ENCODE results near the gene ARHGAP30. TPM values are rescaled to one million over a fixed set of nuclear protein-coding genes. Genes with fewer than 3 reads are reported as not detected.

ARHGAP30 gene
- total and polyA plus RNA-seq, 4 donors, result 10.5 to 66.3 (median 33.8) TPM

- no peak for ATAC-seq (ENCODE audit: insufficient read depth, low FRiP score)
- WGBS, 2 donors, result 73 to 76% methylated on average over 5 of the region's 5 CpGs
Measured at GRCh38 chr1:161081519-161081918, 11.8 kb upstream of the ARHGAP30 start.

GRCh38 chr1:161080441-161081405, 11.0 kb upstream of the ARHGAP30 start:
- Histone ChIP-seq H3K27me3 (ENCODE audit: control insufficient read depth in 3 of 3, insufficient read depth in 3 of 3, low read length in 2 of 3) (peaks cover 0 to 6% (median 0%) of the 10 kb centered on the region in 3 donors), H3K27ac (ENCODE audit: low read depth in 1 of 2, low read length in 1 of 2) (peak overlapping the region in 1 of 2 donors; percentile 48), H3K36me3 (ENCODE audit: control insufficient read depth in 4 of 4, insufficient read depth in 4 of 4, low read length in 4 of 4) (peaks cover 0 to 2% (median 0%) of the 10 kb centered on the region in 4 donors), H3K4me3 (no peak overlapping the region), H3K9ac (ENCODE audit: insufficient read depth in 1 of 2, low read length in 2 of 2) (no peak overlapping the region), H3K9me3 (ENCODE audit: control insufficient read depth in 4 of 4, insufficient read depth in 3 of 4, low read length in 3 of 4) (peaks cover 0 to 4% (median 0%) of the 10 kb centered on the region in 4 donors), H3K4me1 (ENCODE audit: control insufficient read depth in 5 of 5, insufficient read depth in 5 of 5, low read length in 5 of 5) (peaks cover 0 to 5% (median 3%) of the 10 kb centered on the region in 5 donors)
- no peak for TF ChIP-seq CTCF (IDR thresholded peaks at IDR 0.05; ENCODE audit: control extremely low read depth, extremely low read depth)
- no peak for DNase-seq
- ATAC-seq (ENCODE audit: insufficient read depth, low FRiP score), result no peak
- 78 to 87% methylated on average over 5 of the region's 5 CpGs for WGBS, 2 donors

More at GRCh38 chr1:161081519-161081918, 11.8 kb upstream of the ARHGAP30 start:
- TF ChIP-seq CTCF (IDR thresholded peaks at IDR 0.05; ENCODE audit: control extremely low read depth, extremely low read depth), result no peak
- H3K9ac ChIP-seq (ENCODE audit: insufficient read depth in 1 of 2, low read length in 2 of 2), result no peak overlapping the region
- no peaks in the 10 kb centered on the region for H3K36me3 ChIP-seq (ENCODE audit: control insufficient read depth in 4 of 4, insufficient read depth in 4 of 4, low read length in 4 of 4)
- H3K4me1 ChIP-seq (ENCODE audit: control insufficient read depth in 5 of 5, insufficient read depth in 5 of 5, low read length in 5 of 5), result peaks cover 0 to 8% (median 3%) of the 10 kb centered on the region in 5 donors
- H3K27me3 ChIP-seq (ENCODE audit: control insufficient read depth in 3 of 3, insufficient read depth in 3 of 3, low read length in 2 of 3), result peaks cover 0 to 6% (median 0%) of the 10 kb centered on the region in 3 donors
- no peak overlapping the region for H3K4me3 ChIP-seq
- DNase-seq, result no peak
- H3K9me3 ChIP-seq (ENCODE audit: control insufficient read depth in 4 of 4, insufficient read depth in 3 of 4, low read length in 3 of 4), result peaks cover 0 to 4% (median 0%) of the 10 kb centered on the region in 4 donors
- no peak overlapping the region for H3K27ac ChIP-seq (ENCODE audit: low read depth in 1 of 2, low read length in 1 of 2)

- DNase-seq, result no peak
- Histone ChIP-seq H3K36me3 (ENCODE audit: control insufficient read depth in 4 of 4, insufficient read depth in 4 of 4, low read length in 4 of 4) (peaks cover 0 to 2% (median 0%) of the 10 kb centered on the region in 4 donors), H3K9ac (ENCODE audit: insufficient read depth in 1 of 2, low read length in 2 of 2) (no peak overlapping the region), H3K4me3 (no peak overlapping the region), H3K27ac (ENCODE audit: low read depth in 1 of 2, low read length in 1 of 2) (no peak overlapping the region), H3K9me3 (ENCODE audit: control insufficient read depth in 4 of 4, insufficient read depth in 3 of 4, low read length in 3 of 4) (peaks cover 0 to 4% (median 0%) of the 10 kb centered on the region in 4 donors), H3K27me3 (ENCODE audit: control insufficient read depth in 3 of 3, insufficient read depth in 3 of 3, low read length in 2 of 3) (peaks cover 0 to 6% (median 0%) of the 10 kb centered on the region in 3 donors), H3K4me1 (ENCODE audit: control insufficient read depth in 5 of 5, insufficient read depth in 5 of 5, low read length in 5 of 5) (peaks cover 0 to 5% (median 3%) of the 10 kb centered on the region in 5 donors)
- no peak for TF ChIP-seq CTCF (IDR thresholded peaks at IDR 0.05; ENCODE audit: control extremely low read depth, extremely low read depth)
- WGBS, 2 donors, result 70 to 78% methylated on average over 41 of the region's 41 CpGs
- no peak for ATAC-seq (ENCODE audit: insufficient read depth, low FRiP score)
Measured at GRCh38 chr1:161079436-161080110, 9.9 kb upstream of the ARHGAP30 start.
